ENCODE data around the gene OCA2.
"Not testable (repeated sequence)": the region's sequence is repeated elsewhere in the genome, so short reads cannot be mapped to it uniquely, and the experiment has no call there.

Gene OCA2

DNA sequence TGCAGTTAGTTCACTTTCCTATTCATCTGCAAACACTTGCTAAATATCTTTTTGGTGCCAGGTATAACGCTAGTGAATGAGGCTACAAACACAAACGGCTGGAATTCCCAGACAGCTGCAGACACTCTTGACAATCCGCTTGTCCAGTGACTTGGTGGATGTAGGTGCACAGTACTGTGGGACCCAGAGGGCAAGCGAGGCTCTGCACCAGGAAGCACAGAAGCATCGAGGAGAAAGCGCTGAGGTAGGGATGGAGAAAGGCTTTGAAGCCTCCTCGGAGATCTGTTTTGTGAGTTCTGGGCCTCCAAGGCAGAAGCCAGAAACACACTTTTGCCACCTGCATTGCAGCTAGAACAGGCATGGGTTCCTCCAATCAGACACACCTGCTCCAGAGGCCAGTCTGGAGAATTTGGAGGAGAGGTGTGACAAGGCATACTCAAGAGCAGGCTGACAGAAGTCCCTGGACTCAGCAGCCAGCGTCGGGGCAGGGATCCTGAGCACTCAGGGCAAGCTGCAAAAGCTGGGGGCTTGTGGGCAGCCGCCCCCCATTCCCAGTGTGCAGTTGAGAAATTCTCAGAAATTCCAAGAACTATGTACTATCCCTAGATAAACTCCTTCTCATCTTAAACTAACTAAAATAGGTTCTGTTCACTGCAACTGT lies 232.5 kb downstream of the OCA2 start:
- DNase-seq = no peak

DNA sequence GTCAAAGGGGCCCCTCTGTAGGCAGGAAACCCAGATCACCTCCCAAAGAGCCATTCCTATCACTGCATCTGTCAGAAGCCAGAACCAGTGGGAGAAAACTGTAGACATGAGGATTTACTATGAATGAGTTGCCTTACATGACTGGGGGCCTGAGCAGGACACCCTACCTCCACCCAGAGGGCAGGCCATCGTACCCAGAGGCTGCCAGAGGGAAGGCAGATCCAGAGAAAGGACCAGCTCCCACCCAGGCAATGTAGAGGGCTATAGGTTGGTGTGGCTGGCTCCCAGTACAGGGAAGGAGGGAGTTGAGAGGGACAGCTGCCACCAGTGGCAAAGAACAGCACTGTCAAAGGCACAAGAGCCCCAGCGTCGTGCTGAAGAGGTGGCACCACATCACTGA lies 233.2 kb downstream of the OCA2 start:
- DNase-seq = no peak

DNA sequence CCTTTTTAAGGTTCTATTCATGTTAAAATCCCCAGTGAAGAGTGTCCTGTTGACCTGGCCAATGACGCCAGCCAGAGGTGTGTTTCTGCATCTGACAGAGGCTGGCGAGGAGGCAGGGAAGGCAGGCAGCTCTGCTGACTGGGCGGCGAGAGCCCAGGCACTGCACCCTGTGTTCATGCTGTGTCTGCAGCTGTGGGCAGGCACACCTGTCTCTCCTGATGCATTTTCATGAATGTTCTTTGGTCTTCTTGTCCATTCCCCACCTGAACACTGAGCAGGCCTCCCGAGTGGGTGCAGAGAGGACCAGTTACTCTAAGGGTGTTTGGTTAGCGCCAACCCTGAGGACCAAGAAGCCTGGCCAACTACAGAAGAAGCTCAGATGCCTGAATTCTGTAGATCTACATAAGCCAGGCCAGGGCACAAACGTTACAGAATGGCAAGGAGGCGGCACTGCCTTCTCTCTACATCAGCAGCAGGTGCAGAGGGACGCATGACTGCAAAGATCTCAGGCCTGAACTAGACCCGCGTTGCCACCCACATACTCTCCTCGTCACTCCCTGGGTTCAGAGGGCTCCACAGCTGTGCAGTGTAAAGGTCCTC lies 233.7 kb downstream of the OCA2 start:
- peak in 1 of 3 experiments; percentile 9 for DNase-seq

DNA sequence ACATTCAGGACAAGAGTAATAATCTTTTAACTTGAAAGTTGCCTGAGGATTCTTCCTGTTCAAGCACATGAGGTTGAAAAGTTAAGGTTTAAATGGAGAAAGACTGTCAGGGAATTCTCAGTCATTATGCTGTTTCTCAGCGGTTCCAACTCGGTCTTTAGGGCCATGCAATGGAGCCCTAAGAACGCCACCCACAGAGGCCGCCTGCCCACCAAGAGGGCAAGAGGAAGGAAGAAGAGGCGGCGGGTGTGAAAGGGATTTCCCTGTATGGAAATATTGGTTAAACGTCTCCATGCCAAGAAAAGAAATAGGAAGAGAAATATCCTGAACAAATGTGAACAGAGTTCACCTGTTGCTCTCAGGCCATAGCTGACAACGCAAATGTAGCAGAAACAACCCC lies 234.4 kb downstream of the OCA2 start:
- DNase-seq = no peak

DNA sequence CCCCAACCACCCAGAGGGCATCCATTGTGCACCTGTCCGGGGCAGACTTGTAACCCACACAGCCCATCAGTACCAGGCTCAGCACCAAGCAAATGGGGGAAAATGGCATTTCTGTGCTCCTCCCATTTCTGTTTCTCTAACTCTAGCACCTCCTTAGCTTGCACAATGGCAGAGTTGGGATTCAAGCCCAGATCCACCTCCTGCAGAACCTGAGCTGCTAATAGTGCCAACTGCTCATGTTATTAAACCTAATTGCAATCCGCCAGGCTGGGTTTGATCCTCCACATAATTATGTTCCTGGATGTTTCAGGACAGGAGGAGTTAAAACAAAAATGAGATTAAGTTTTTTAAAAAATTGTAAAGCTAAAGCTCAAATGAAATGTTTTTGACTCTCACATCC lies 235.0 kb downstream of the OCA2 start:
- peak in 1 of 3 experiments; percentile 7 for DNase-seq

DNA sequence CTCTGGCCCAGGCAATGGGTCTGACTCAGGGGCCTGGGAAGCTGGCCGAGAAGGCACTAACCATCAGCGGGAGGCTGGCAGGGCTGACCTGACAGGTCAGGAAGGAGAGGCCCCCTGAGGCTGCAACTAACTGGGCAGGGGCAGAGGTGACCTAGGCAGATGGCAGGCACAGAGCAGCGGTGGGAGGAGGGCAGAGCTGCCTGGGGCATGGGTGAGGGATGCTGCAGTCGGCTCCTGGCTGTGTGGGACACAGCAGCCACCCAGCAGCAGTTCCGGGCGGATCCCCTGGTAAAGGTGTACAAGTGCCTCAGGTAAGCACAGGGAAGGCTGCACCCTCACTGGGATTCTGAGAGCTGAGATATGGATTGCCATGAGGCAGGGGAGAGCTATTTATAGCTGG lies 236.1 kb downstream of the OCA2 start:
- no peak for DNase-seq

DNA sequence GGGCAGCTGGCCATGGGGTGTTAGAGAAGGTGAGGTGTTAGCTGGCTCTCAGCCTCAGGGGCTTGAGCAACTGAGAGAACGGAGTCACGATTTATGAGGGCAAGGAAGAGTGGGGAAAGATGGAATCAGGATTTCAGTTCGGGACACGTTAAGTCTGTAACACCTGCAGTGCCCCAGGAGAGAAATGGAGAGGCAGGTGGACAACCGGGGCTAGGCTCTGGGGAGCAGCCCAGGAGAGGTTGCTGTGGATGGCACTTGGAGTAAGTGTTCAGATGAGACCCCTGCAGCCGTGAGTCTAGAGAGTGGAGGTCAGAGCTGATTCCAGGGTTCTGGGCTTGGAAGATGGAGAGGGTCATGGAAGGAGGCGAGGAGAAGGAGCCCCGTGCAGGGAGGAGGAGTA lies 237.9 kb downstream of the OCA2 start:
- DNase-seq = no peak

DNA sequence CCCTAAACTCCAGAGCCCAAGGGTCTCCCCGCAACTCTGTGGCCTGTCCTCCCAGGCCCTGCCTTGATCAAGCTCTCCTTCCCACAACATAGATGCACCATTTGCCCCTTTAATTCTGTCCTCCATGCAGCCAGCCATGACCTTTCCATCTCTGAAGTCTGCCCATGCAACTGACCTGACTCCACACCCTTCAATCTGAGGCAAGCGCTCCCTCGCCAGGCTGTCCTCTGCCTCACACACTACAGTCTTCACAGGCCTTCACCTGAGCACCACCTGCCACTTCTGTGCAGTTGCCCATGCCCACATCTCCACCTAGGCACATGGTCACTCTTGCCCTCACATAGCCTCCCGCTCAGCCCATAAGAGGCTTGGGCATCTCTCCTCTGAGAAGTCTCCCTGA lies 244.0 kb downstream of the OCA2 start:
- DNase-seq = no peak

DNA sequence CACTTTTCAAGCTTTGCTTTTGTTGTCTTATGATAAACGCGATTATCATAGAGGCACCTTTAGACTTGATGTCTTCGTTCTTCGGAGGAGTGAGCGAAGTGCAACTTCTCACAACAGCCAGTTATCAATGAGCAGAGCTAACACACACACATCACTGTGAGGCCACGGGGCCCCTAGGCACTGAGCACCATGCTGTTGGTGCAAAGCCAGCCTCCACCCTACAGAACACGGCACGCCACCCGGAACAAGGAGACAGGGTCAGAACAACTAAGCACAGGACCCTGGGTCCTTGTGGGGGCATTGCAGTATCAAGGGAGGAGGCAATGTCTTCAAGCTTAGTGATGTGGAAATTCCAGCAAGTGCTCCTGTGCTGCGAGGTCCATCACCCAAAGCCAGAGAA lies 244.5 kb downstream of the OCA2 start:
- no peak for DNase-seq

DNA sequence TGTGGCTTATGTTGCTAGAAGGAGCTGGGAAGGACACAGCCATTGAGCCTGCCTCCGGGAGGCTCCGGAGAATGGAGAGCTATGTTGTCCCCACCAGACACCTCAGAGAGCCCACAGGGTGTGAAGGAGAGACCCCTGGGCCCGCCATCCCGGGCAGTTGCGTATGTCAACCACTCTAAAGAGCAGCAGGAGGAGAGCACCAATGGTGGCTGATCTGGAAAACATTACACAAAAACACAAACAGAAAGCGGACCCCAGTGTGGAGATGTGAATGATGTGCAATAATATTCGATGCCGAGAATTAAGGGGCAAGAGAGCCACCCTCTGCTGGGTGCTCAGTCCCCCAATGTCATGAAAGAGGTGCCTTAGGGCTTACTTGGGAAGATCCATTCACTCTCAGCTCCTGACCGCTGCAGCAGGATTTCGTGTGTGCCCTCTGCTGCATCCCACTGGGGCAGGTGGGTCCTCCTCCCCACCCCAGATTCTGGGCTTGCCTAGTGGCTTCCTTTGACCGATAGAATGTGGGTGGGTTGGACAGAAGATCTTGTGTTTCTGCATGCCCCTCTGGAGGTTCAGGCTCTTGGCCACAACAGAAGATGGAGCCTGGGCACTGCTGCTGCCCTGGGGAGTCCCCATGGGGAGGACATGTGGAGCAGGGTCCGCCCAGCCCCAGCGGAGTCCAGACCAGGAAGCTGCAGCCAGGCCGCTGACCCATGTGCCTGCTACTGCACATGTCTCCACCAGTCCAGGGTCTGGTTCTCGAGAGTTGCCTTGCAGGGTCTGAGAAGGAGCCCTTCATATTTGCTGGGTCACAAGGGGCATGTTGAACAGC lies 245.3 kb downstream of the OCA2 start:
- DNase-seq = no peak

DNA sequence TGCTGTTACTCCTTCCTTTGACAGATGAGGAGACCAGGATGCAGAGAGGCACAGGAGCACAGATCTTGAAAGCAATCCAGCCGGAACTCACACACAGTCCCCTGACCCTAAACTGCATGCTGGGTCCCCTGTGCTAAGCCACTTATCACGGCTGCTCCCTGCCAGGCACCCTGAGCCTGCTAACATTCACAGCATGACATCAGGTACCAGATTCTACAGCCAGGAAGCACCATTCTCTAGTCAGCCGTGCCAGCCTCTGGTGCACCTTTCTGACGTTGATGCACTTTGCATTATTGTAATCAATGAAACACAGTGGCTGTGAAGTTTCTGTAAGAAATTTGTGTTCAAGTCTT lies 247.3 kb downstream of the OCA2 start:
- no peak for DNase-seq

DNA sequence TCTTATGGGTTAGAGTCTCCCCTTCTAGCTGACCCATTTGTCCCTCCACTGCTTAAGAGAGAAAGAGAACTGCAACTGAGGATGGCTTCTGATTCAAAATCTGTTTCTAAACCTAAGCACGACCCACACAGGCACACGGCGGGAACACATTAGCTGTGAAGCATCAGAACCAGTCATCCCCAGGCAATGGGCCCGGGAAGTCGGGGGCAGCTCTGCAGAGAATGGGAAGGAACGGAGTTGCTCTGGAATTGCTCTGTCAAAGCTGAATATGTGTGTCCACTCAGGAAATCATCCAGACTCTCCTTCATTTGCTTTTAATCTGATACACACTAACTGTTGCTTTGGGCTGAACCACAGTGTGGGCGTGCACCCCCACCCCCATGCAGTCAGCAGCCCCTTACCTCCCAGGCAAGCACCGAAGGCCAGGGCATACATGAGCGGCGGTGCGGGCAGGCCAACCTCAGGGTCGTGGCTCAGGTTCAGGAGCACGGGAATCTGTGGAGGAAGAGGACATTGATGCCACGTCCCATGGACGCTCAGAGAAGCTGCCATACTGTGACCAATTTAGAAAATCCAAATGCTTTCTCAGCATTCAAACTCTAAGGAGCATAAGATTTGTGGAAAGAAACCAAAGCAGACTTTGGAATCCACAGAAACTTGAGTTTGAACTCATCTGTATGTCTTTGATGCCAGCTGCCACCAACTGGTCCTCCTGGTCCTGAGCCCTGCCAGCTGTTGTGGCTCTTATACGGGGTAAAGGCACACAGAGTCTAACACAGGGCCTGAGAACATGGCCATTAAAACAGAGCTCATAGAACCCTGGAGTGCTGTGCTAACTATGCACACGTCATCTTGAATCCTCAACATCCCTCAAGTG lies 247.9 kb downstream of the OCA2 start:
- DNase-seq = no peak

DNA sequence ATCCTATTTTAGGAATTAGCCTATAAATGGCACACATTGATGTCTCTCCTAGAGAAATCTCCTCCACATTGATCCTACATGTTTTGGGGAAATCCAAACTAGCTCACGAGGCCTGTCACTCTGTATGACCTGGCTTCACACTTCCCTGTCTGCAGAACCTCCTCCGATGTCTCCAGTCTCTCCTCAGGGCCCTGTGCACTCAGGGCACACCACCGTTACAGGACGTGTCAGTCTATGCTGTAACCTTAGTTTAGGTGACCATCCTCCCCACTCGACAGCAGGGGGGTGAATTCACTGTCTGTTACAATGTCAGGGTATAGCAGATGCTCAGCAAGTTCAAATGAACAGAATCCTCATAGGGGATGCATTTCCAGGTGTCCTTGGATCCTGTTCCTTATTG lies 249.1 kb downstream of the OCA2 start:
- no peak for DNase-seq

DNA sequence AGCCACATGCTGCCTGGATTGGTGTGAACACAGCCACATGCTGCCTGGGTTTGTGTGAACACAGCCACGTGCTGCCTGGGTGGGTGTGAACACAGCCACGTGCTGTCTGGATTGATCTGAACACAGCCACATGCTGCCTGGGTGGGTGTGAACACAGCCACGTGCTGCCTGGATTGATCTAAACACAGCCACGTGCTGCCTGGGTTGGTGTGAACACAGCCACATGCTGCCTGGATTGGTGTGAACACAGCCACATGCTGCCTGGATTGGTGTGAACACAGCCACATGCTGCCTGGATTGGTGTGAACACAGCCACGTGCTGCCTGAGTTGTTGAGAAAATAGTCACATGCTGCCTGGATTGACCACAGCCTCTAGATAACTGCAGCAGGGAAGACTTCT lies 250.2 kb downstream of the OCA2 start:
- DNase-seq = not testable (repeated sequence)

DNA sequence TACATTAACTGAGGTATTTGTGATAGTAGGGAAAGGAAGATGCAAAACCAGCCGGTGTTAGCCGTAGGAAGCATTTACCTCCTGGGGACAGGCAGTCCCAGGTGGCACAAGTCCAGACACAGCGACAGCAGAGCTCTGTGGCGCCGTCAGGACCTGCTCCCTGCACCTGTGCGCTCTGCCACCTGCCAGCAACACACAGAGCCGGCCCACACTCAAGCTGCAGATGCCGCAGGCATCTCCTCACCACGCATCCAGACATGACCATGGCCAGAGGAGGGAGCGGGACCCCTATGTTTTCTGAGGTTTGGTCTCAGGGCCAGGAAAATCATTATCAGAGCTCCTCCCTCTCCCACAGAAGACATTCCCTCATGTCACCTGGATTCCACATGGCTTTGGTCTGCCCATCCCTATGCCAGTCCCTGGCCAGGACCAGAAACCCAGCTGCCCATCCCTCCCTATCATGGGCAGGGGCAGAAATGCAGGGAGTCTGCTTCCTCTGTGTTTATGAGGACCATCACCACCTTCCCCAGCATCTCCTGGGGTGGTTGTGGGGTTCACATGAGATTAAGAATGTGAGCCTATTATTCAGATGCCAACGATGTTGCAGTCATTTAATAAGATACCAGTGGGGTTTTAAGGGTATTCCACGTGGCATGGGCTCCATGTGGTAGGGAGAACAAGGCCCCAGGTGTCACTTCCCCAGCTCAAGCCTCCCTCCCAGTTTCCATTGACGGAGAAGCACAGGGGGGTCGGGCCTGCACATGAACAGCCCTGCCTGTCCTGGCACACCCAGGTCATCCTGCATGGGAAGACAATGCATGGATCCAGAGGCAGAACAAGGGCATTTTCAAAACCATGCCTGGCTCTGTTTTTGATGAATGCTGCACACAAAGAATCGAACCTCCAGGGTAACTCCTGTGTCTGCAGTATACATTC lies 251.1 kb downstream of the OCA2 start:
- DNase-seq = peak in 2 of 3 experiments; percentile 72 to 87

DNA sequence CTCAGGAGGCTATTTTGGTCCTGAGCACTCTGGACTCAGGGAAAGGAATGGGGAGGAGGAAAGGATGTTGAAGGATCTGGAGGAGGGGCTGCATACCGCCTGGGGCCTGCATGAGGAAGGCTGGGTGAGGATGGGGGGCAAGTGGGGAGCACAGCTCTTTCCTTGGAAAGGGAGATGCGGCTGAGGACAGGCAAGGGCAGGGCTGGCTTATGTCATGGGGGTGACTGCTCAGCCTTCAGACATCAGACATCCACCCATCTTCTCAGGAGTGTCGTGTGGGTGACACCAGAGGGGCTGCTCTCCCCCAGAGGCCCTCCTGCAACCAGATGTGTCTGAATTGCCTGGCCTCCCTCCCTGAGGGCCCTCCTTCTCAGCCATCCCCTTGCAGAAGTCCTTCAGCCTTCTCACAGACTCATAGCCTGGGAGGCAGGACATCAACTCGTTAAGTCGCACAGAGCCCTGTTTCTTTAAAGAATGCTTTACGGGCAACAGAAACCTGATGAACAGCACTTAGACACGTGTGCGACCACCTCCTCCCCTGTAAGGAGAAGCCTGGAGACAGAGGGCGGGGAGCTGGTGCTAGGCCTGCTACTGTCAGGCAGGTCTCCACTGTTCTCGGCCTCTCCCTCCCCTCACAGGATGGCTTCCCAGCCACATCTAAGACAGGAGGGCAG lies 252.3 kb downstream of the OCA2 start:
- peak in 1 of 3 experiments; percentile 32 for DNase-seq

DNA sequence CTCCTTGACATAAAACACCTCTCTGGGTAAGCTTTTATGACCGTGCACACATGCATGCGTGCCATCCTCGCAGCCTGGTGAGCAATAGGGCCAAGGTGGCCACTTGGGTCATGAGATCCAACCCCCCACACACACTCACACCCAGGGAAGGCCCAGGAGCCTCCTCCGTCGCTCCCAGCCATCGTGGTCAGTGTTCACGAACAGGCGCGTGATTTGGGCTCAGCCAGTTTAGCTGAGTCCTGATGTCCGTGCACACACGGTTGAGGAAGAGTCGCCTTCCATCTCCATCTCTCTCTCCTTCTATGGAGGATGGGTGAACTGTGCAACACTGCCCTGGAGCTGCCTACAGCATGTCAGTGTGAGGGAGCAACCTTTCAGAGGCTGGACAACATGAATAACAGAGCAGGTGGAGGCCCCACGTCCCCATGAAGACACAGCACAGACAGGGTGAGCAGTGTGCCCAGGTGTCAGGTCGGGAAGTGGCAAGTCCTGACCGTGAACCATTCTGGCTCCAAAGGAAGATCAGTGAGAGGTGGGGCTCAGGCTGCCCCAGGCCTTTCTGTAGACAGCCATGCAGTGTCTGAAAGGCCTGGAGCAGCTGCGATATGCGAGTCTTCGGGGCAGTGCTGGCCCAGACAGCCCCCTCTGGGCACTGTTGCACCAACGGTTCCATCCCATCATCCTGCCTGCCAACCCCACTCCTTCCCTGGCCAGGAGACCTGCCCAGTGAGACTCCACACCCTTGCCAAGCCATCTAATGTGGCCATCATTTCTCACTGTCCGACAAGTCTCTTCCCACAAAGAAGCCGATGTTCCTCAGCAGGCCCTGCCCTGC lies 253.4 kb downstream of the OCA2 start:
- DNase-seq = no peak

DNA sequence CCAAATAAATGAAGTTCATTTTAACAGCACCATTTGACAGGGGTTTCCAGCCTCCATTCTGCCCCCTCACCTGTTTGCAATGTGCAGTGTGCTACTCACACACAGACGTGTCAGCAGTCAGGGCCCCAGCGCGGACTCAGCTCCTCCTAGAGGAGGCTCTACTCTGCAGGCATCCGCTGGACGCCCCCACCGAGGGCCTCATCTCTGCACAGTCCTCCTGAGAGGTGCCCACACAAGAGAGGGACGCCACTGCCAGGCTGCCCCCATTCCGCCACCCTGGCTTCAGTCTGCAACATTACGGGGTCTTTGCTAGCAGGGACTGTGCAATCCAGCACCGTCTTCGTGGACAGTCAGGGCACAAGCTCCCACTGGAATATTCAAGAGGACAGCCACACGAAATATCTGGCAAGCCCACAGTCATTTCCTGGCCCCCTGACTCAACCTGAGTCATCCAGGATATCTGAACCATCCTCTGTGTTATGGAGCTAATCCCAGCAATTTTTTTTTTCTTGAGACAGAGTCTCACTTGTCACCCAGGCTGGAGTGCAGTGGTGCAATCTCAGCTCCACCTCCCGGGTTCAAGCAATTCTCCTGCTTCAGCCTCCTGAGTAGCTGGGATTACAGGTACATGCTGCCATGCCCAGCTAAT lies 255.0 kb downstream of the OCA2 start:
- no peak for DNase-seq

DNA sequence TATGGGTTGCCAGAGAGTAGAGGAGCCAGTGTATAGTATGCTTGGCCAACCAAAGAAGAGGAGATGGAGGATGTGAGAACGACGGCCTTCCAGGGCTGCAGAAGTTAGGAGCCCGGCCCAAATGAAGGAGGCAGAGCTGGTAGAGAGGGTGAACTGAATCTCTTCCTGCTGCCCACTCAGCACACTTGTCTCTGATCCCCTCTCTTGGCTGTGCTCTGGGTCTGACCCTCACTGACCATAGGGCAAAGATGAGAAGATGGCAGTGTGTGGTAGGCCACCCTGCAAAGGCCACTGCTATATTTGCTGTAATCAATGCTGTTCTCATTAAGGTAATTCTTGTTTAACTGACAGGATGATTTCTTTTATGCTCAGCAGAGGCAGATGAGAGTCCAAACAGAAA lies 256.0 kb downstream of the OCA2 start:
- no peak for DNase-seq

DNA sequence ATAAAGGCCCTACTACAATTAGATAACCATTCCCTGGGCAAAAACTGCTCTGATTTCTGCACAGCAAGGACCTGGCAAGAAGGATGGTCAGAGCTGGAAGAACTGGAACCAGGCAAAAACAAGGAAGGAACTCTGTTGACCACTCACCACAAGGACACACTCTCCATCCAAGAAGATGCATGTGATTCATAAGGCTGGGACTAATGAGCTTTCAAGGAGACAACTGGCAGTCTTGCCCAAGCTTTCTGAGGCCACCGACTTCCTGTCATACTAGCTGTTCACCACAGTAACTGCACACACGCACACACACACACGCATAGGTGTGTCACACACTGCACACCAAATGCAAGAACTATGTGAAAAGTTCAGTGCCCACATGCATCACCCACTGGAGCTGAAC lies 256.6 kb downstream of the OCA2 start:
- DNase-seq = no peak

All from NCI-H1417 (cell line).